ENCODE measurements around the gene SLCO1B1.

GRCh38 chr12:21155522-21156351, 24.7 kb downstream of the SLCO1B1 start:
- no peak for TF ChIP-seq POLR2AphosphoS5 (IDR thresholded peaks at IDR 0.05; ENCODE audit: low read depth)
- TF ChIP-seq, protein P1, sequence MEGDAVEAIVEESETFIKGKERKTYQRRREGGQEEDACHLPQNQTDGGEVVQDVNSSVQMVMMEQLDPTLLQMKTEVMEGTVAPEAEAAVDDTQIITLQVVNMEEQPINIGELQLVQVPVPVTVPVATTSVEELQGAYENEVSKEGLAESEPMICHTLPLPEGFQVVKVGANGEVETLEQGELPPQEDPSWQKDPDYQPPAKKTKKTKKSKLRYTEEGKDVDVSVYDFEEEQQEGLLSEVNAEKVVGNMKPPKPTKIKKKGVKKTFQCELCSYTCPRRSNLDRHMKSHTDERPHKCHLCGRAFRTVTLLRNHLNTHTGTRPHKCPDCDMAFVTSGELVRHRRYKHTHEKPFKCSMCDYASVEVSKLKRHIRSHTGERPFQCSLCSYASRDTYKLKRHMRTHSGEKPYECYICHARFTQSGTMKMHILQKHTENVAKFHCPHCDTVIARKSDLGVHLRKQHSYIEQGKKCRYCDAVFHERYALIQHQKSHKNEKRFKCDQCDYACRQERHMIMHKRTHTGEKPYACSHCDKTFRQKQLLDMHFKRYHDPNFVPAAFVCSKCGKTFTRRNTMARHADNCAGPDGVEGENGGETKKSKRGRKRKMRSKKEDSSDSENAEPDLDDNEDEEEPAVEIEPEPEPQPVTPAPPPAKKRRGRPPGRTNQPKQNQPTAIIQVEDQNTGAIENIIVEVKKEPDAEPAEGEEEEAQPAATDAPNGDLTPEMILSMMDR (IDR thresholded peaks at IDR 0.05; ENCODE audit: insufficient read depth, low read length) = no peak

Measured in HL-60 (cell line).